ENCODE results near the gene SPDYE2B.
"Not testable (repeated sequence)": the region's sequence is repeated elsewhere in the genome, so short reads cannot be mapped to it uniquely, and the experiment has no call there.

The SPDYE2B gene

GRCh38 chr7:102649924-102650323 is at the start of gene SPDYE2B:
TSS of gene SPDYE2B (plus strand) at chr7:102650319. CDS start at chr7:102652349, 2,030 bp downstream.
- H3K27me3 Mint-ChIP-seq; H3K36me3 Mint-ChIP-seq; H3K4me1 Mint-ChIP-seq; H3K9me3 Mint-ChIP-seq; ATAC-seq (ENCODE audit: low read depth); DNase-seq (ENCODE audit: low spot score in 2 of 2); H3K27ac Mint-ChIP-seq; H3K4me3 Mint-ChIP-seq: not testable (repeated sequence)

- not testable (repeated sequence) for H3K4me1 Mint-ChIP-seq, H3K27ac Mint-ChIP-seq
Measured at GRCh38 chr7:102602317-102602716, 47.8 kb upstream of the SPDYE2B start.

GRCh38 chr7:102604431-102605145 is 45.5 kb upstream of the SPDYE2B start:
- not testable (repeated sequence) for ATAC-seq (ENCODE audit: low read depth); H3K36me3 Mint-ChIP-seq; H3K4me1 Mint-ChIP-seq; H3K4me3 Mint-ChIP-seq; H3K27me3 Mint-ChIP-seq; H3K9me3 Mint-ChIP-seq; H3K27ac Mint-ChIP-seq; DNase-seq (ENCODE audit: low spot score in 2 of 2)

More at GRCh38 chr7:102602317-102602716, 47.8 kb upstream of the SPDYE2B start:
- H3K27me3 Mint-ChIP-seq; ATAC-seq (ENCODE audit: low read depth); H3K36me3 Mint-ChIP-seq; H3K4me3 Mint-ChIP-seq; DNase-seq (ENCODE audit: low spot score in 2 of 2); H3K9me3 Mint-ChIP-seq: not testable (repeated sequence)

- DNase-seq (ENCODE audit: low spot score in 2 of 2); H3K27ac Mint-ChIP-seq; H3K27me3 Mint-ChIP-seq; ATAC-seq (ENCODE audit: low read depth); H3K4me3 Mint-ChIP-seq; H3K36me3 Mint-ChIP-seq; H3K9me3 Mint-ChIP-seq; H3K4me1 Mint-ChIP-seq: not testable (repeated sequence)
Measured at GRCh38 chr7:102606848-102607247, 43.3 kb upstream of the SPDYE2B start.

- H3K4me1 Mint-ChIP-seq; H3K27me3 Mint-ChIP-seq; ATAC-seq (ENCODE audit: low read depth); H3K27ac Mint-ChIP-seq; H3K9me3 Mint-ChIP-seq; H3K4me3 Mint-ChIP-seq; DNase-seq (ENCODE audit: low spot score in 2 of 2); H3K36me3 Mint-ChIP-seq: not testable (repeated sequence)
Measured at GRCh38 chr7:102609734-102610133, 40.4 kb upstream of the SPDYE2B start.

- DNase-seq (ENCODE audit: low spot score in 2 of 2); ATAC-seq (ENCODE audit: low read depth); H3K9me3 Mint-ChIP-seq; H3K27ac Mint-ChIP-seq; H3K4me1 Mint-ChIP-seq; H3K27me3 Mint-ChIP-seq; H3K4me3 Mint-ChIP-seq; H3K36me3 Mint-ChIP-seq: not testable (repeated sequence)
Measured at GRCh38 chr7:102610441-102610840, 39.7 kb upstream of the SPDYE2B start.

- peak; percentile 52 for ATAC-seq (ENCODE audit: low read depth)
- DNase-seq (ENCODE audit: low spot score in 2 of 2); H3K27ac Mint-ChIP-seq; H3K36me3 Mint-ChIP-seq; H3K4me1 Mint-ChIP-seq; H3K9me3 Mint-ChIP-seq; H3K4me3 Mint-ChIP-seq; H3K27me3 Mint-ChIP-seq: not testable (repeated sequence)
Measured at GRCh38 chr7:102611013-102611674, 39.0 kb upstream of the SPDYE2B start.

- H3K27me3 Mint-ChIP-seq; H3K9me3 Mint-ChIP-seq; H3K4me1 Mint-ChIP-seq; ATAC-seq (ENCODE audit: low read depth); H3K27ac Mint-ChIP-seq; H3K36me3 Mint-ChIP-seq: not testable (repeated sequence)
- DNase-seq (ENCODE audit: low spot score in 2 of 2): peak in 1 of 2 donors; percentile 53
- H3K4me3 Mint-ChIP-seq: peak overlapping the region; percentile 21
Measured at GRCh38 chr7:102611675-102612325, 38.3 kb upstream of the SPDYE2B start.

GRCh38 chr7:102613575-102614345 is 36.4 kb upstream of the SPDYE2B start:
- H3K4me1 Mint-ChIP-seq, H3K27me3 Mint-ChIP-seq, H3K9me3 Mint-ChIP-seq, H3K36me3 Mint-ChIP-seq, H3K27ac Mint-ChIP-seq, H3K4me3 Mint-ChIP-seq: not testable (repeated sequence)
- peak in 1 of 2 donors; percentile 61 for DNase-seq (ENCODE audit: low spot score in 2 of 2)
- peak; percentile 42 for ATAC-seq (ENCODE audit: low read depth)

GRCh38 chr7:102614346-102614697 is 35.8 kb upstream of the SPDYE2B start:
- H3K36me3 Mint-ChIP-seq; H3K27ac Mint-ChIP-seq; ATAC-seq (ENCODE audit: low read depth); H3K27me3 Mint-ChIP-seq; H3K4me3 Mint-ChIP-seq; H3K9me3 Mint-ChIP-seq; DNase-seq (ENCODE audit: low spot score in 2 of 2); H3K4me1 Mint-ChIP-seq: not testable (repeated sequence)

- DNase-seq (ENCODE audit: low spot score in 2 of 2); ATAC-seq (ENCODE audit: low read depth); H3K36me3 Mint-ChIP-seq; H3K27ac Mint-ChIP-seq; H3K4me3 Mint-ChIP-seq; H3K9me3 Mint-ChIP-seq; H3K27me3 Mint-ChIP-seq; H3K4me1 Mint-ChIP-seq: not testable (repeated sequence)
Measured at GRCh38 chr7:102614873-102615272, 35.2 kb upstream of the SPDYE2B start.

GRCh38 chr7:102615930-102616329 is 34.2 kb upstream of the SPDYE2B start:
- not testable (repeated sequence) for H3K27me3 Mint-ChIP-seq, H3K4me3 Mint-ChIP-seq
- ATAC-seq (ENCODE audit: low read depth): peak; percentile 11

GRCh38 chr7:102616507-102617125 is 33.5 kb upstream of the SPDYE2B start, which contains the start of gene RASA4:
TSS of gene RASA4 (minus strand) at chr7:102616756. CDS start at chr7:102616689, 67 bp downstream.
- ATAC-seq (ENCODE audit: low read depth) (peak; percentile 86), DNase-seq (ENCODE audit: low spot score in 2 of 2) (peak; percentile 38 to 81)
- H3K4me3 Mint-ChIP-seq, H3K4me1 Mint-ChIP-seq, H3K36me3 Mint-ChIP-seq, H3K27me3 Mint-ChIP-seq, H3K9me3 Mint-ChIP-seq, H3K27ac Mint-ChIP-seq: not testable (repeated sequence)

More at GRCh38 chr7:102615930-102616329, 34.2 kb upstream of the SPDYE2B start:
- H3K4me1 Mint-ChIP-seq; H3K9me3 Mint-ChIP-seq; H3K27ac Mint-ChIP-seq; H3K36me3 Mint-ChIP-seq; DNase-seq (ENCODE audit: low spot score in 2 of 2): not testable (repeated sequence)

Data from memory B cell (primary cell).